C4-2B (cell line): ENCODE results near the gene PLA2G4A.

Experiments used
- H3K27ac ChIP-seq: fragments of 450-650 bp; 2 replicates; pipeline ENCODE4 v1.5.1; 2017
- CTCF ChIP-seq: fragments of 450-650 bp; conservative IDR thresholded peaks from 2 replicates; pipeline ENCODE4 v1.5.1; 2017; ENCODE audit warnings: mild to moderate bottlenecking
- ZFX ChIP-seq: fragments of 450-650 bp; IDR thresholded peaks from 2 replicates; pipeline ENCODE4 v1.6.1; 2017

The PLA2G4A gene

GRCh38 chr1:186899577-186899976 lies 70.8 kb downstream of the PLA2G4A start:
- TF ChIP-seq CTCF (no peak), ZFX (no peak)
- H3K27ac ChIP-seq = no peak overlapping the region

DNA sequence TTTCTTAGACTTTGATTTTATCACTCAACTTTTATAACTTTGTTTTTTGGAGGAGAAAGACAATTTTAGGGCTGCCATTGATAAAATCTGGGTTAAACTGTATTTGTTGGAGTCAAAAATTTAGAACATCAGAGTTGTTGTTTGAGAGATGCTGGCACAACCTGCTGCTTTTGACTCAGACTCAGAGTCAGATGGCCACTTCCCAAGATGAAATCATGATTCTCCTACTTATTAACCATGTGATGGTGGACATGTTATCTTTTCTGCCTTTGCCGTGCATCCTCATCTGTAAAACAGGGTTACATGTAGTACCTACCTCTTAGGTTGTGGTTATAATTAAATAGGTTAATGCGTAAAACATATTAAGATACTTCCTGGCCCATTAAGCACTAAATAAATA lies 71.2 kb downstream of the PLA2G4A start:
- no peak overlapping the region for H3K27ac ChIP-seq
- TF ChIP-seq ZFX = no peak
- no peak for TF ChIP-seq CTCF

- H3K27ac ChIP-seq = no peak overlapping the region
- TF ChIP-seq ZFX = no peak
- no peak for TF ChIP-seq CTCF
These were observed 71.9 kb downstream of the PLA2G4A start for GRCh38 chr1:186900539-186901237.

DNA sequence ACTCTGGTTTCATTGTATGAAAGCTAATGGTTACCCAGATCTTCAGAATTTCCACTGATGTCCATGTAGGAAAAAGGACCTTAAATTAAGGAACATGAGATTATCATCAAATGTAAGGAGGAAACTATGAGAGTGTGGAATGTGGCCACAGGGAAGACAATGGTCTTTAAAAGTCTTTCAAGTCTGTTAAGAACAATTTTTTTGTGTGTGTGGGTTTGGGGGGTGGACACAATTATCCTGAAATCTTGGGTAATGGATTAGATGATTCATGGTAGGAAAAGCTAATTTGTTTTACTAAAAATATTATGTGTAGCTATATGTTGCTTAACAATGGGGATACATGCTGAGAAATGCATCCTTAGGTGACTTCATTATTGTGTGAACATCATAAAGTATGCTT lies 72.9 kb downstream of the PLA2G4A start:
- no peak overlapping the region for H3K27ac ChIP-seq
- no peak for TF ChIP-seq ZFX
- no peak for TF ChIP-seq CTCF

DNA sequence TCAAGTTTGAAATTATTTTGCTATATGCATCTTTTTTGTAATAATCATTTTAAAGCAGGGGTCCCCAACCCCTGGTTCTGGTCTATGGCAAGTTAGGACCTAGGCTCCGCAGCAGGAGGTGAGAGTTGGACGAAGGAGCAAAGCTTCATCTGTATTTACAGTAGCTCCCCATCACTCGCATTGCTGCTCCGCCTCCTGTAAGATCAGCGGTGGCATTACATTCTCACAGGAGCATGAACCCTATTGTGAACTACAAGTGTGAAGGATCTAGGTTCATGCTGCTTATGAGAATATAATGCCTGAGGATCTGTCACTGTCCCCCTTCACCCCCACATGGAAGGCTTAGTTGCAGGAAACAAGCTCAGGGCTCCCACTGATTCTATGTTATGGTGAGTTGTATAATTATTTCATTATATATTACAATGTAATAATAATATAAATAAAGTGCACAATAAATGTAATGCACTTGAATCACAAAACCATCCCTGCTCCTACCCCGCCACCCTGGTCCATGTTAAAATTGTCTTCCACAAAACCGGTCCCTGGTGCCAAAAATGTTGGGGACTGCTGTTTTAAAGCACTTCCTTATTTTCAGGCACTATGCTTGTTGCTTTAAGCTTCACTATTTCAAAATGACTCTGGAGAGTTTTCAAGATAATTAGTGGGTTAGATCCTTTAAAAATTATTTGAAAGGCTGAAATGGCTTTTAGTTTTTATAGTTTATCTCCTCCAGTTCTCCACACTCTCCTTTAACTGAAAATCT lies 74.8 kb downstream of the PLA2G4A start:
- TF ChIP-seq CTCF = no peak
- no peak for TF ChIP-seq ZFX
- no peak overlapping the region for H3K27ac ChIP-seq

DNA sequence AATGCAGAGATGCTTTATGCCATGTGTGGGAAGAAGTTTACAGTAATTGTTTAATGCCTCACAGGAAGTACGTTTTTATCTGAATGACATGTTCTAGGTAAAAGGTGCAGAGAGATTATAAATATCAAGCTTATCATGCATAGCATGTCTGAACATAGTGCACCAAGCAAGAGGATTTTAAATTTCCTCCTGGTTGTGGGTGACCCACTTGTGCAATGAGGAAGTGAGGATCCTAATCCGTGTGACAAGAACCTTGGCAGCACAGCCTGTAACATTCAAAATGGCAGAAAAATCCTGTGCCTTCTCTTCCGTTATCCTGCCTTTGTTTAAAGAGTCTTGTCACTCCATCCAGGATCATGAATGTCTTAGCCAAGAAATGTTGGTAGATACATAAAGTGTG lies 75.6 kb downstream of the PLA2G4A start:
- no peak for TF ChIP-seq ZFX
- no peak overlapping the region for H3K27ac ChIP-seq

DNA sequence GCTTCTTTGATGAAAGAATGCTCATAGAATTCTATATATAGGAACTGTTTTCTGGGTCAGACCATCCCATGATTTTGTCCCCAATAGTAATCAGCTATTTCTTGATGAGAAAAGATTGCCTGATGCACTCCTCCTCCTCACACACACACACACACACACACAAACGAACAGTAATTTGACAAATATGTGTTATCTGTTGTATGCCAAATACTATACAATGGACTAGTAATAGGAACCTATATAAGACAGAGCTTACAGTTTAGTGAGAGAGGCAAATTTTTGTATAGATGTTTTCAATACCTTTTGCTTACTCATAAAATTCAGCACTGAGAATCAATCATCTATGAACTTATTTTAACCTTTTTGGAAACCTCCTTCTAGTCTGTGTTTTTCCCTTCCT lies 76.8 kb downstream of the PLA2G4A start:
- no peak overlapping the region for H3K27ac ChIP-seq
- TF ChIP-seq ZFX (no peak), CTCF (no peak)

DNA sequence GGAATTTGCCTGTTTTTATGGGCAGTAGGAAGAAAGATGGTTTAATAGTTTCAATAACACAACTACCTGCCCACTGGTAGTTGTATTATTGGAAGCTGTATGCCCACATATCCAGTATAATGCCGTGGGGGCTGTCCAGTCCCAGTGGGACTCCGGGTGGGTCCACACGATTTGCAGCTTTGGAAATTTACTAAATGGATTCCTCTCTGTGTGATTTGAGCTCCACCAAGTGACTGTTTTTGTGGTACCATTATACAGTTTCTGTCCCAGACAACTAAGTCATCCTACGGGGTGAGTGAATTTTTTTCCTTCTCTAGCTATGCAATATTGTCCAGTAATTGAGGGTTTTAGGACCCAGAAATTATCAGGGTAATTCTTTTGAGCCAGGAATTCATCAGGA lies 86.8 kb downstream of the PLA2G4A start:
- TF ChIP-seq ZFX (no peak), CTCF (peak; percentile 17; the same call in 1 of the 2 replicates)
- H3K27ac ChIP-seq = no peak overlapping the region
